Measurements from ENCODE around the gene TAF1B. TPM values are rescaled to one million over a fixed set of nuclear protein-coding genes. Genes with fewer than 3 reads are reported as not detected.

TAF1B gene
- total RNA-seq, 1 experiment from 2014 or later, result 24.8 TPM

- Histone ChIP-seq H3K9me2 (ENCODE audit: insufficient read depth) (no peaks in the 10 kb centered on the region), H3K4me3 (no peak overlapping the region), H3K9me3 (ENCODE audit: insufficient read depth, low read depth) (no peaks in the 10 kb centered on the region; the same call in 1 of the 2 replicates), H2AFZ (no peak overlapping the region), H3K79me2 (ENCODE audit: low read depth) (no peaks in the 10 kb centered on the region), H3K4me1 (replicated peaks; ENCODE audit: insufficient read depth) (no peaks in the 10 kb centered on the region), H3K27ac (no peak overlapping the region), H4K20me1 (ENCODE audit: insufficient read depth) (no peaks in the 10 kb centered on the region; the same call in 1 of the 2 replicates), H3K36me3 (ENCODE audit: low read depth) (peaks cover 55% of the 10 kb centered on the region), H3K27me3 (ENCODE audit: insufficient read depth, low read depth) (no peaks in the 10 kb centered on the region), H3K4me2 (no peak overlapping the region), H3F3A (ENCODE audit: insufficient read depth, low read depth) (peaks cover 7% of the 10 kb centered on the region; the same call in 1 of the 2 replicates)
- BruUV-seq (replicated peaks), result no TSS peak
- TF ChIP-seq CTCF (conservative IDR thresholded peaks at IDR 0.05), result no peak
- no peak for TF ChIP-seq EZH2 (IDR thresholded peaks at IDR 0.05; ENCODE audit: low read depth)
- no peak for DNase-seq
- ChIA-PET CTCF (no interaction called here), POLR2A (ENCODE audit: unreplicated experiment) (no interaction called here)
- intact Hi-C loops (cut with micrococcal nuclease; ENCODE audit: unreplicated experiment), result no loop called here
These were observed 33.8 kb downstream of the TAF1B start for GRCh38 chr2:9877026-9877425.

GRCh38 chr2:9877726-9878125, 34.5 kb downstream of the TAF1B start:
- Histone ChIP-seq H3K9me2 (ENCODE audit: insufficient read depth) (no peaks in the 10 kb centered on the region), H3K36me3 (ENCODE audit: low read depth) (peaks cover 60% of the 10 kb centered on the region), H4K20me1 (ENCODE audit: insufficient read depth) (no peaks in the 10 kb centered on the region; the same call in 1 of the 2 replicates), H3K79me2 (ENCODE audit: low read depth) (no peaks in the 10 kb centered on the region), H2AFZ (no peak overlapping the region), H3K4me3 (no peak overlapping the region), H3K27me3 (ENCODE audit: insufficient read depth, low read depth) (no peaks in the 10 kb centered on the region), H3K4me2 (no peak overlapping the region), H3K9me3 (ENCODE audit: insufficient read depth, low read depth) (no peaks in the 10 kb centered on the region; the same call in 1 of the 2 replicates), H3K4me1 (replicated peaks; ENCODE audit: insufficient read depth) (no peaks in the 10 kb centered on the region), H3F3A (ENCODE audit: insufficient read depth, low read depth) (peaks cover 7% of the 10 kb centered on the region; the same call in 1 of the 2 replicates), H3K27ac (no peak overlapping the region)
- ChIA-PET POLR2A (ENCODE audit: unreplicated experiment) (interaction anchor here (0.6 kb wide), 1 partner anchor 172 kb away, joined by 5 read pairs; no protein-coding TSS in a partner anchor), CTCF (interaction anchor here (0.6 to 0.9 kb wide), 3 partner anchors 18 to 525 kb away, joined by 5 to 10 read pairs (median 10); no protein-coding TSS in a partner anchor)
- TF ChIP-seq CTCF (conservative IDR thresholded peaks at IDR 0.05) (no peak), EZH2 (IDR thresholded peaks at IDR 0.05; ENCODE audit: low read depth) (no peak)
- no TSS peak for BruUV-seq (replicated peaks)
- no peak for DNase-seq
- intact Hi-C loops (cut with micrococcal nuclease; ENCODE audit: unreplicated experiment), result no loop called here

- Histone ChIP-seq H3K4me2 (no peak overlapping the region), H3K27me3 (ENCODE audit: insufficient read depth, low read depth) (no peaks in the 10 kb centered on the region), H3K4me1 (replicated peaks; ENCODE audit: insufficient read depth) (peaks cover under 1% of the 10 kb centered on the region), H3K9me3 (ENCODE audit: insufficient read depth, low read depth) (no peaks in the 10 kb centered on the region), H3K79me2 (ENCODE audit: low read depth) (no peaks in the 10 kb centered on the region), H2AFZ (no peak overlapping the region), H3K4me3 (no peak overlapping the region), H3F3A (ENCODE audit: insufficient read depth, low read depth) (peaks cover 14% of the 10 kb centered on the region), H4K20me1 (ENCODE audit: insufficient read depth) (no peaks in the 10 kb centered on the region), H3K27ac (no peak overlapping the region), H3K9me2 (ENCODE audit: insufficient read depth) (no peaks in the 10 kb centered on the region), H3K36me3 (ENCODE audit: low read depth) (peaks cover 55% of the 10 kb centered on the region)
- no peak for TF ChIP-seq EZH2 (IDR thresholded peaks at IDR 0.05; ENCODE audit: low read depth)
- TF ChIP-seq CTCF (conservative IDR thresholded peaks at IDR 0.05), result no peak
- ChIA-PET POLR2A (ENCODE audit: unreplicated experiment) (no interaction called here), CTCF (no interaction called here)
- BruUV-seq (replicated peaks), result no TSS peak
- no peak for DNase-seq
- intact Hi-C loops (cut with micrococcal nuclease; ENCODE audit: unreplicated experiment), result no loop called here
These were observed 36.4 kb downstream of the TAF1B start for GRCh38 chr2:9879455-9880194.
